Adrenal gland (tissue), 5 donors: ENCODE results near the gene LSMEM2.

Source experiments
- CTCF ChIP-seq, 6 experiments: fragments of 450-650 bp in 4 of 6; fragments of 200-600 bp in 2 of 6; sonication (generic) in 1 of 6; IDR thresholded peaks; 1 replicate in 5 of 6; 2 replicates in 1 of 6; pipeline versions ENCODE4 v1.5.1 to v1.8.0; 2016 to 2021; ENCODE audit warnings: antibody characterized with exemption in 6 of 6, mild to moderate bottlenecking in 2 of 6, moderate library complexity in 1 of 6
- POLR2A ChIP-seq, 2 donors: fragments of 450-650 bp; IDR thresholded peaks; one replicate each; pipeline ENCODE4 v1.6.1; 2017; ENCODE audit warnings: antibody characterized with exemption in 2 of 2, mild to moderate bottlenecking in 2 of 2, moderate library complexity in 1 of 2
- donor health status: DM: no; HTN: no; CAD: no.

- peak in 1 of 2 donors; percentile 39 for TF ChIP-seq POLR2A (IDR thresholded peaks at IDR 0.05)
- TF ChIP-seq CTCF (IDR thresholded peaks at IDR 0.05): peak in 1 of 6 experiments; percentile 13
These were observed 24.3 kb downstream of the LSMEM2 start, which contains the start of gene HYAL1 for GRCh38 chr3:50303013-50303815.
